A549 (cell line): Measurements from ENCODE around the gene TMEM154. TPM values are rescaled to one million over a fixed set of nuclear protein-coding genes. Genes with fewer than 3 reads are reported as not detected.

Experiments
- ATAC-seq, 2 experiments: fragments of 200-7000 bp in 1 of 2; fragments of >200 bp in 1 of 2; cut with Nextera tagmentation in 1 of 2; cut with Tn5 transposase in 1 of 2; 3 replicates each; pipeline versions ENCODE4 v1.8.0 to v1.9.1; 2018 to 2020; ENCODE audit warnings: mild to moderate bottlenecking in 1 of 2, moderate library complexity in 1 of 2
- CTCF ChIA-PET: fragments of 300-600 bp; sonication (Branson Sonifier 250); formaldehyde crosslinking; extraction: SDS; loops from one replicate; lab custom pipeline; 2021; ENCODE audit warnings: antibody characterized with exemption, inconsistent platforms; lab: Yijun Ruan, JAX
- POLR2A ChIA-PET: fragments of 350-600 bp; formaldehyde crosslinking; extraction: SDS; loops from one replicate; lab custom pipeline; 2021; ENCODE audit warnings: antibody characterized with exemption, inconsistent platforms; lab: Yijun Ruan, JAX
- DNase-seq, 2 experiments: peaks; one replicate each; pipeline versions ENCODE4 v3.0.0 to v3.0.0-alpha.2; 2011 to 2016; ENCODE audit warnings: low read depth in 1 of 2, low spot score in 1 of 2
- FAIRE-seq: peaks from 2 replicates; lab custom pipeline; 2011; peaks lifted over from hg19 to GRCh38; lab: Jason Lieb, UNC
- H3K27ac ChIP-seq, 2 experiments: fragments of >200 bp; sonication (Bioruptor Twin); formaldehyde crosslinking; 3 replicates each; pipeline ENCODE4 v1.5.1; 2016 to 2017
- H3K4me1 ChIP-seq: fragments of >200 bp; sonication (Bioruptor Twin); formaldehyde crosslinking; 3 replicates; pipeline ENCODE4 v1.6.1; 2016
- H3K4me2 ChIP-seq: fragments of >200 bp; sonication (Bioruptor Twin); formaldehyde crosslinking; 3 replicates; pipeline ENCODE4 v1.6.1; 2016
- H3K4me3 ChIP-seq: fragments of >200 bp; sonication (Bioruptor Twin); formaldehyde crosslinking; 3 replicates; pipeline ENCODE4 v1.5.1; 2016
- H3K9me3 ChIP-seq: fragments of >200 bp; sonication (Bioruptor Twin); formaldehyde crosslinking; 3 replicates; pipeline ENCODE4 v1.6.1; 2016
- BHLHE40 ChIP-seq: IDR thresholded peaks from 2 replicates; pipeline ENCODE4 v1.6.1; 2012; ENCODE audit warnings: low read depth, low read length, inconsistent platforms
- CEBPB ChIP-seq, 2 experiments: fragments of >200 bp in 1 of 2; sonication (Bioruptor Twin) in 1 of 2; formaldehyde crosslinking in 1 of 2; IDR thresholded peaks; 2 replicates each; pipeline ENCODE4 v1.6.1; 2012 to 2016
- CHD4 ChIP-seq: fragments of 200-600 bp; sonication (generic); IDR thresholded peaks from 2 replicates; pipeline ENCODE4 v1.6.1; 2016; ENCODE audit warnings: antibody characterized with exemption, mild to moderate bottlenecking, borderline replicate concordance
- EHMT2 ChIP-seq: fragments of 200-600 bp; sonication (generic); IDR thresholded peaks from 2 replicates; pipeline ENCODE4 v1.6.1; 2016; ENCODE audit warnings: antibody characterized with exemption, low read depth, mild to moderate bottlenecking, moderate library complexity
- EP300 ChIP-seq, 2 experiments: fragments of >200 bp; sonication (Bioruptor Twin); formaldehyde crosslinking; IDR thresholded peaks; 2 replicates in 1 of 2; 3 replicates in 1 of 2; pipeline ENCODE4 v1.6.1; 2016 to 2017
- FOSL2 ChIP-seq, 2 experiments: fragments of 450-650 bp in 1 of 2; fragments of >200 bp in 1 of 2; sonication (Bioruptor Twin) in 1 of 2; formaldehyde crosslinking; IDR thresholded peaks; 2 replicates each; pipeline versions ENCODE4 v1.5.0 to v1.6.1; 2016 to 2020; ENCODE audit warnings: mild to moderate bottlenecking in 1 of 2, moderate library complexity in 1 of 2
- GATA3 ChIP-seq: IDR thresholded peaks from 2 replicates; pipeline ENCODE4 v1.6.1; 2012; ENCODE audit warnings: borderline replicate concordance
- HEYL ChIP-seq: fragments of 250-450 bp; sonication (Bioruptor Pico); IDR thresholded peaks from 2 replicates; pipeline ENCODE4 v1.8.0; 2021; ENCODE audit warnings: mild to moderate bottlenecking, moderate library complexity
- HOXB13 ChIP-seq: fragments of 250-450 bp; sonication (Bioruptor Pico); IDR thresholded peaks from 2 replicates; pipeline ENCODE4 v1.5.0; 2020; ENCODE audit warnings: low read depth, mild to moderate bottlenecking, moderate library complexity
- HOXB5 ChIP-seq: fragments of 250-450 bp; sonication (Bioruptor Pico); IDR thresholded peaks from 2 replicates; pipeline ENCODE4 v1.5.0; 2020; ENCODE audit warnings: mild to moderate bottlenecking, moderate library complexity
- JUN ChIP-seq, 2 experiments: fragments of >200 bp; sonication (Bioruptor Twin); formaldehyde crosslinking; IDR thresholded peaks; 2 replicates in 1 of 2; 3 replicates in 1 of 2; pipeline ENCODE4 v1.6.1; 2016 to 2017
- KDM1A ChIP-seq: fragments of 200-600 bp; sonication (generic); IDR thresholded peaks from 2 replicates; pipeline ENCODE4 v1.6.1; 2016; ENCODE audit warnings: low read depth, mild to moderate bottlenecking
- MAFK ChIP-seq: fragments of 450-650 bp; IDR thresholded peaks from 2 replicates; pipeline ENCODE4 v1.6.1; 2014; ENCODE audit not compliant: partially characterized antibody
- MAZ ChIP-seq: fragments of 150-350 bp; IDR thresholded peaks from 2 replicates; pipeline ENCODE4 v1.6.1; 2014; ENCODE audit warnings: antibody characterized with exemption, low read depth, low read length, borderline replicate concordance
- MYC ChIP-seq: IDR thresholded peaks from 2 replicates; pipeline ENCODE4 v1.6.1; 2012; ENCODE audit warnings: mild to moderate bottlenecking, inconsistent platforms, low read length, improper control_type of control experiment, borderline replicate concordance
- NFE2L2 ChIP-seq: fragments of 150-350 bp; conservative IDR thresholded peaks from 2 replicates; pipeline ENCODE4 v1.6.1; 2014; ENCODE audit warnings: low read length
- NPAS2 ChIP-seq: fragments of 250-450 bp; sonication (Bioruptor Pico); IDR thresholded peaks from 2 replicates; pipeline ENCODE4 v1.8.0; 2022; ENCODE audit warnings: mild to moderate bottlenecking, moderate library complexity, borderline replicate concordance
- NR3C1 ChIP-seq: fragments of >200 bp; sonication (Bioruptor Twin); formaldehyde crosslinking; IDR thresholded peaks from 3 replicates; pipeline ENCODE4 v1.6.1; 2017
- PHF8 ChIP-seq: fragments of 200-600 bp; sonication (generic); IDR thresholded peaks from 2 replicates; pipeline ENCODE4 v1.6.1; 2016; ENCODE audit warnings: low read depth, mild to moderate bottlenecking, antibody characterized with exemption, moderate library complexity, borderline replicate concordance
- POLR2AphosphoS2 ChIP-seq: conservative IDR thresholded peaks from 2 replicates; pipeline ENCODE4 v1.6.1; 2012; ENCODE audit warnings: low read length, improper control_type of control experiment, inconsistent platforms
- RCOR1 ChIP-seq: fragments of 150-350 bp; IDR thresholded peaks from 2 replicates; pipeline ENCODE4 v1.6.1; 2014; ENCODE audit warnings: antibody characterized with exemption, low read length, low read depth
- RFX5 ChIP-seq: fragments of 450-650 bp; IDR thresholded peaks from 2 replicates; pipeline ENCODE4 v1.7.1; 2014; ENCODE audit warnings: antibody characterized with exemption, mild to moderate bottlenecking, moderate library complexity
- SMC3 ChIP-seq: fragments of >200 bp; sonication (Bioruptor Twin); formaldehyde crosslinking; IDR thresholded peaks from 3 replicates; pipeline ENCODE4 v1.6.1; 2018; ENCODE audit warnings: inconsistent platforms
- SREBF2 ChIP-seq: fragments of 450-650 bp; IDR thresholded peaks from 2 replicates; pipeline ENCODE4 v1.6.1; 2014; ENCODE audit warnings: mild to moderate bottlenecking, moderate library complexity
- ZSCAN20 ChIP-seq: fragments of 250-450 bp; sonication (Bioruptor Pico); IDR thresholded peaks from 2 replicates; pipeline ENCODE4 v1.8.0; 2022; ENCODE audit warnings: mild to moderate bottlenecking, moderate library complexity
- WGBS: methylation state at CpG from one replicate; pipeline ENCODE4 v1.1.6; 2017; ENCODE audit errors: missing lambda C conversion rate; 5-methylcytosine and 5-hydroxymethylcytosine counted together
- polyA plus RNA-seq, 4 experiments: library from polyadenylated mRNA; depleted of rRNA in 3 of 4; stranded (reverse); fragments of >200 nt; fragmentation: RNase III in 1 of 4; extraction: RNeasy Plus Mini Kit Qiagen cat#74134 plus additional on column Dnase treatment in 1 of 4; gene quantifications; 2 replicates in 3 of 4; 3 replicates in 1 of 4; pipeline ENCODE4 v1.2.3, GENCODE V29; 2011 to 2017
- TF ChIP-seq, protein P1 (sequence below): IDR thresholded peaks from 2 replicates; pipeline ENCODE4 v1.6.1; 2012
- TF ChIP-seq, protein P2 (sequence below): fragments of >200 bp; sonication (Bioruptor Twin); formaldehyde crosslinking; IDR thresholded peaks from 2 replicates; pipeline ENCODE4 v1.6.1; 2016
- TF ChIP-seq, protein P3 (sequence below): fragments of 250-450 bp; sonication (Bioruptor Pico); IDR thresholded peaks from 2 replicates; pipeline ENCODE4 v1.5.0; 2020; ENCODE audit warnings: low read depth, mild to moderate bottlenecking, moderate library complexity
- TF ChIP-seq, protein P4 (sequence below): fragments of >200 bp; sonication (Bioruptor Twin); formaldehyde crosslinking; IDR thresholded peaks from 3 replicates; pipeline ENCODE4 v1.6.1; 2016
- TF ChIP-seq, protein P5 (sequence below): fragments of 150-350 bp; IDR thresholded peaks from 2 replicates; pipeline ENCODE4 v1.6.1; 2014; ENCODE audit warnings: low read depth, mild to moderate bottlenecking, low read length
- TF ChIP-seq, protein P6 (sequence below): IDR thresholded peaks from 2 replicates; pipeline ENCODE4 v1.6.1; 2012; ENCODE audit warnings: low read depth, borderline replicate concordance
- TF ChIP-seq, protein P7 (sequence below): fragments of >200 bp; sonication (Bioruptor Twin); formaldehyde crosslinking; IDR thresholded peaks from 3 replicates; pipeline ENCODE4 v1.5.1; 2016

The TMEM154 gene
- polyA plus RNA-seq, 2 of the 4 experiments (the other 2 are of a cell fraction) = 0.05 to 0.31 TPM

DNA sequence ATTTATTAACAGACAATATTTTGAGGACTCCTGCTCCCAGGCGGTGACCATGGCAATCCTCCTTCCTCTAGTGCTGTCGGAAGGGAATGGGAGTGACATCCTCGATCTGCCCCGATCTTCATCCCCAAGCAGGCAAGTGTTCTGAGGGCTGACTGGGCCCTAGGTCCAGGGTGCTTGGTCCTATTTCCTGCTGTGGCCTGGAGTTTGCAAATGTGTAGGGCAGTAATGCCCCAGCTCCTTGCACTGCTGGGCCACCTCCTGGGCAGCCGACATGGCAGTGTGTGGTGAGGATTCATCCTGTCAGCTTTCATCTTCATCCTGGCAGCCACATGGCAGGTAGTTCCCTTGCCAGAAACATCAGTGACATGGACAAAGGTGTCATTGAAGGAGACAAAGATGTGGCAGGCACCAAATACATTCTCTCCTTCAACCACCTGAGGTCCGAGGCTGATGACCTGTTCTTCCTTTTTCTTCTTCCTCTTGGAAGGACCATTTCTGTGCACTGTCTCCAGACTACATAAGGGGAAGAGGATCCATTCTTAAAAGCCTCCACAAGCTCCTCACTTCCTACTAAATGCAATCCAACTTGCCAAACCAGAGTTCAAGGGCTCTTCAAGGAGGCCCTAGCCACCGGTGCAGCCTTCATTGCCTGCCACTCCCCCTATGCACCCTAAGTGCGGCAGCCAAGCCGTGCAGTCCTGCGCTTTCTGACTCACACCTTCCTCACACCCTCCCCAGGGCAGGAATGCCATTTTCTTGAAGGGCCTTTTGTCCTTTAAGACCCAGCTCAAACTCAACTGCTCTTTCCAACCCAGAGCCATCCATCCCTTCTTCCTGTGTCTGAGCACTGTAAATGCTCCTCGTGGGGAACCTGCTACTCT, 65.7 kb downstream of the TMEM154 start:
- Histone ChIP-seq H3K4me2 (no peak overlapping the region), H3K27ac (no peak overlapping the region), H3K4me1 (no peaks in the 10 kb centered on the region), H3K9me3 (no peaks in the 10 kb centered on the region), H3K4me3 (no peak overlapping the region)
- ATAC-seq (no peak), FAIRE-seq (no peak), DNase-seq (no peak)
- WGBS = 70% methylated on average over 10 of the region's 11 CpGs
- CTCF ChIA-PET = no interaction called here
- TF ChIP-seq, protein P1, sequence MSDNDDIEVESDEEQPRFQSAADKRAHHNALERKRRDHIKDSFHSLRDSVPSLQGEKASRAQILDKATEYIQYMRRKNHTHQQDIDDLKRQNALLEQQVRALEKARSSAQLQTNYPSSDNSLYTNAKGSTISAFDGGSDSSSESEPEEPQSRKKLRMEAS = no peak
- TF ChIP-seq PHF8 (no peak), RFX5 (no peak), ZSCAN20 (CRISPR knock-in tag) (no peak), EHMT2 (no peak), GATA3 (no peak), POLR2AphosphoS2 (no peak), FOSL2 (IDR thresholded peaks at IDR 0.05) (no peak), FOSL2 (CRISPR knock-in tag; IDR thresholded peaks at IDR 0.05) (no peak), RCOR1 (no peak), CEBPB (IDR thresholded peaks at IDR 0.05) (no peak), HOXB13 (CRISPR knock-in tag) (no peak), MAZ (no peak), BHLHE40 (no peak), MAFK (no peak), JUN (IDR thresholded peaks at IDR 0.05) (no peak), SMC3 (no peak)
- TF ChIP-seq, protein P2, sequence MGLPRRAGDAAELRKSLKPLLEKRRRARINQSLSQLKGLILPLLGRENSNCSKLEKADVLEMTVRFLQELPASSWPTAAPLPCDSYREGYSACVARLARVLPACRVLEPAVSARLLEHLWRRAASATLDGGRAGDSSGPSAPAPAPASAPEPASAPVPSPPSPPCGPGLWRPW = no peak
- TF ChIP-seq, protein P3, sequence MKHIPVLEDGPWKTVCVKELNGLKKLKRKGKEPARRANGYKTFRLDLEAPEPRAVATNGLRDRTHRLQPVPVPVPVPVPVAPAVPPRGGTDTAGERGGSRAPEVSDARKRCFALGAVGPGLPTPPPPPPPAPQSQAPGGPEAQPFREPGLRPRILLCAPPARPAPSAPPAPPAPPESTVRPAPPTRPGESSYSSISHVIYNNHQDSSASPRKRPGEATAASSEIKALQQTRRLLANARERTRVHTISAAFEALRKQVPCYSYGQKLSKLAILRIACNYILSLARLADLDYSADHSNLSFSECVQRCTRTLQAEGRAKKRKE (CRISPR knock-in tag) = no peak
- POLR2A ChIA-PET = no interaction called here

DNA sequence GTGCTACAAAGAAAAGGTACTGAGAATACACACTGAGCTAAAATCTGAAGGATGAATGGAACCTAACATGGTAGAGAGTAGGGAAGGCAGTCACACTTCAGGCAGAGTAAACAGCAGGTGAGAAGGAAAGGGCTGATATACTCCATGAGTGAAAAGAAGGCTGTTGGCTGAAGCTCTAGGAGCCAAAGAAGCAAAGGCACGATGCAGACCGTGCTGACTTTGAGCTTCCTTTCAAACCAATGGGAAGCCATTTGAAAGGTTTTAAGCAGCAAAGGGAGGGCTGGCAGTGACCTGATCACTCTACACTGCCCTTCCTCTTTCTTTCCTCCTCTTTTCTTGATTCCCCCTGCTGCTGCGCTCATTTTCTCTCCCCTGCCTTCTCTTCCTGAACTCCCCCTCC, 66.4 kb downstream of the TMEM154 start:
- FAIRE-seq (no peak), ATAC-seq (no peak), DNase-seq (no peak)
- 46% methylated on average over 3 of the region's 3 CpGs for WGBS
- ChIA-PET CTCF (interaction anchor here (0.8 to 1.4 kb wide), 2 partner anchors 27 to 112 kb away, joined by 3 read pairs; no protein-coding TSS in a partner anchor), POLR2A (no interaction called here)
- Histone ChIP-seq H3K4me2 (no peak overlapping the region), H3K4me1 (no peaks in the 10 kb centered on the region), H3K4me3 (no peak overlapping the region), H3K9me3 (no peaks in the 10 kb centered on the region), H3K27ac (no peak overlapping the region)
- TF ChIP-seq CHD4 = no peak
- TF ChIP-seq, protein P1 = no peak
- no peak for TF ChIP-seq NPAS2 (CRISPR knock-in tag)
- no peak for TF ChIP-seq HOXB5 (CRISPR knock-in tag)
- TF ChIP-seq, protein P4, sequence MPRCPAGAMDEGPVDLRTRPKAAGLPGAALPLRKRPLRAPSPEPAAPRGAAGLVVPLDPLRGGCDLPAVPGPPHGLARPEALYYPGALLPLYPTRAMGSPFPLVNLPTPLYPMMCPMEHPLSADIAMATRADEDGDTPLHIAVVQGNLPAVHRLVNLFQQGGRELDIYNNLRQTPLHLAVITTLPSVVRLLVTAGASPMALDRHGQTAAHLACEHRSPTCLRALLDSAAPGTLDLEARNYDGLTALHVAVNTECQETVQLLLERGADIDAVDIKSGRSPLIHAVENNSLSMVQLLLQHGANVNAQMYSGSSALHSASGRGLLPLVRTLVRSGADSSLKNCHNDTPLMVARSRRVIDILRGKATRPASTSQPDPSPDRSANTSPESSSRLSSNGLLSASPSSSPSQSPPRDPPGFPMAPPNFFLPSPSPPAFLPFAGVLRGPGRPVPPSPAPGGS = no peak
- no peak for TF ChIP-seq BHLHE40
- TF ChIP-seq, protein P5, sequence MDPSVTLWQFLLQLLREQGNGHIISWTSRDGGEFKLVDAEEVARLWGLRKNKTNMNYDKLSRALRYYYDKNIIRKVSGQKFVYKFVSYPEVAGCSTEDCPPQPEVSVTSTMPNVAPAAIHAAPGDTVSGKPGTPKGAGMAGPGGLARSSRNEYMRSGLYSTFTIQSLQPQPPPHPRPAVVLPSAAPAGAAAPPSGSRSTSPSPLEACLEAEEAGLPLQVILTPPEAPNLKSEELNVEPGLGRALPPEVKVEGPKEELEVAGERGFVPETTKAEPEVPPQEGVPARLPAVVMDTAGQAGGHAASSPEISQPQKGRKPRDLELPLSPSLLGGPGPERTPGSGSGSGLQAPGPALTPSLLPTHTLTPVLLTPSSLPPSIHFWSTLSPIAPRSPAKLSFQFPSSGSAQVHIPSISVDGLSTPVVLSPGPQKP = no peak
- TF ChIP-seq MAFK = no peak
- TF ChIP-seq, protein P6, sequence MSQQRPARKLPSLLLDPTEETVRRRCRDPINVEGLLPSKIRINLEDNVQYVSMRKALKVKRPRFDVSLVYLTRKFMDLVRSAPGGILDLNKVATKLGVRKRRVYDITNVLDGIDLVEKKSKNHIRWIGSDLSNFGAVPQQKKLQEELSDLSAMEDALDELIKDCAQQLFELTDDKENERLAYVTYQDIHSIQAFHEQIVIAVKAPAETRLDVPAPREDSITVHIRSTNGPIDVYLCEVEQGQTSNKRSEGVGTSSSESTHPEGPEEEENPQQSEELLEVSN = no peak
- TF ChIP-seq NR3C1 = no peak
- TF ChIP-seq SREBF2 = no peak
- no peak for TF ChIP-seq EP300 (IDR thresholded peaks at IDR 0.05)
- TF ChIP-seq MYC = no peak
- no peak for TF ChIP-seq KDM1A
- TF ChIP-seq, protein P7, sequence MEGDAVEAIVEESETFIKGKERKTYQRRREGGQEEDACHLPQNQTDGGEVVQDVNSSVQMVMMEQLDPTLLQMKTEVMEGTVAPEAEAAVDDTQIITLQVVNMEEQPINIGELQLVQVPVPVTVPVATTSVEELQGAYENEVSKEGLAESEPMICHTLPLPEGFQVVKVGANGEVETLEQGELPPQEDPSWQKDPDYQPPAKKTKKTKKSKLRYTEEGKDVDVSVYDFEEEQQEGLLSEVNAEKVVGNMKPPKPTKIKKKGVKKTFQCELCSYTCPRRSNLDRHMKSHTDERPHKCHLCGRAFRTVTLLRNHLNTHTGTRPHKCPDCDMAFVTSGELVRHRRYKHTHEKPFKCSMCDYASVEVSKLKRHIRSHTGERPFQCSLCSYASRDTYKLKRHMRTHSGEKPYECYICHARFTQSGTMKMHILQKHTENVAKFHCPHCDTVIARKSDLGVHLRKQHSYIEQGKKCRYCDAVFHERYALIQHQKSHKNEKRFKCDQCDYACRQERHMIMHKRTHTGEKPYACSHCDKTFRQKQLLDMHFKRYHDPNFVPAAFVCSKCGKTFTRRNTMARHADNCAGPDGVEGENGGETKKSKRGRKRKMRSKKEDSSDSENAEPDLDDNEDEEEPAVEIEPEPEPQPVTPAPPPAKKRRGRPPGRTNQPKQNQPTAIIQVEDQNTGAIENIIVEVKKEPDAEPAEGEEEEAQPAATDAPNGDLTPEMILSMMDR = no peak
- no peak for TF ChIP-seq NFE2L2
- no peak for TF ChIP-seq HEYL
